HG02870 (cell line): ENCODE data around the gene WNT7B.
"Not testable (repeated sequence)": the region's sequence is repeated elsewhere in the genome, so short reads cannot be mapped to it uniquely, and the experiment has no call there.

Source experiments
- ATAC-seq: cut with Tn5 transposase; IDR thresholded peaks from one replicate; pipeline ENCODE4 v1.9.1; 2021; ENCODE audit warnings: mild to moderate bottlenecking, moderate library complexity; ENCODE audit not compliant: unreplicated experiment

Gene WNT7B

GRCh38 chr22:46008836-46009596 is 32.1 kb upstream of the WNT7B start:
- no peak for ATAC-seq

- ATAC-seq: no peak
These were observed 31.3 kb upstream of the WNT7B start for GRCh38 chr22:46008291-46008690.

- ATAC-seq: no peak
These were observed 30.9 kb upstream of the WNT7B start for GRCh38 chr22:46007848-46008261.

GRCh38 chr22:46007003-46007847 is 30.3 kb upstream of the WNT7B start:
- ATAC-seq: no peak

GRCh38 chr22:46006379-46007002 is 29.5 kb upstream of the WNT7B start:
- no peak for ATAC-seq

- not testable (repeated sequence) for ATAC-seq
These were observed 28.2 kb upstream of the WNT7B start for GRCh38 chr22:46005116-46005705.

GRCh38 chr22:46004105-46004866 is 27.3 kb upstream of the WNT7B start:
- no peak for ATAC-seq

GRCh38 chr22:46003271-46004091 is 26.5 kb upstream of the WNT7B start:
- ATAC-seq: no peak

- ATAC-seq: no peak
These were observed 25.9 kb upstream of the WNT7B start for GRCh38 chr22:46002757-46003270.

GRCh38 chr22:46001426-46002106 is 24.6 kb upstream of the WNT7B start:
- ATAC-seq: no peak

- no peak for ATAC-seq
These were observed 24.1 kb upstream of the WNT7B start for GRCh38 chr22:46001046-46001425.

GRCh38 chr22:46000081-46001027 is 23.4 kb upstream of the WNT7B start:
- ATAC-seq: no peak

GRCh38 chr22:45999379-45999971 is 22.5 kb upstream of the WNT7B start:
- no peak for ATAC-seq

GRCh38 chr22:45998638-45999378 is 21.8 kb upstream of the WNT7B start:
- no peak for ATAC-seq

GRCh38 chr22:45997777-45998637 is 21.0 kb upstream of the WNT7B start:
- no peak for ATAC-seq
